NCI-H2107 treated with DMSO at 0.1 percent for 48 hours (cell line): ENCODE results near the gene VIL1.
A peak's percentile ranks its signal among the peaks of the same experiment; 100 is the strongest.

Source experiments
- DNase-seq: peaks from one replicate; lab custom pipeline; 2025; ENCODE audit not compliant: unreplicated experiment; lab: John Stamatoyannopoulos, UW

VIL1 gene

DNA sequence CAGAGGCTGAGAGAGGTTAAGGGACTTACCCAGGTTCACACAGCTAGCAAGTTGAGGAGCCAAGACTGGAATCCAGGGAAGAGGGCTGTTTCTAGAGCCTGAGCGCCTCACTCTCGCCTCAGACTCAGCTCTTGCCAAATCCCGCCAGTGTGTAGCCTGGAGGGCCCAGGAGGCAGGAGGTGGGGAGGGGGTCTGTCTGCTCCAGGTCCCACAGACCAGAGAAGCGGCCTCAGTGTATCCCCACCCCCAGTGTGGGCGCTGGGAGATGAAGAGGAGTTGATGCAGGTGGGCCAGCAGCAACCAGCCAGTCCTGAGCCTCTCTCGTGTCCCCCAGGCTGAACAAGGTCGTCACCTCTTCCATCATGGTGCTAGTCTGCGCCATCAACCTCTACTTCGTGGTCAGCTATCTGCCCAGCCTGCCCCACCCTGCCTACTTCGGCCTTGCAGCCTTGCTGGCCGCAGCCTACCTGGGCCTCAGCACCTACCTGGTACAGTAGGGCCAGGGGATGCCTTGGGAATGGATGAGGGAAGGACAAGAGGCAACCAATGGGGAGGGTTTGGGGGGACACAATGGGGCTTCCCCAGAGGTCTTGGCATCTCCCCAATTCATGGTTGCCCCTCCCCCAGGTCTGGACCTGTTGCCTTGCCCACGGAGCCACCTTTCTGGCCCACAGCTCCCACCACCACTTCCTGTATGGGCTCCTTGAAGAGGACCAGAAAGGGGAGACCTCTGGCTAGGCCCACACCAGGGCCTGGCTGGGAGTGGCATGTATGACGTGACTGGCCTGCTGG lies 24.4 kb upstream of the VIL1 start:
- no peak for DNase-seq

- no peak for DNase-seq
Measured at GRCh38 chr2:218395090-218395444, 23.9 kb upstream of the VIL1 start.

- no peak for DNase-seq
Measured at GRCh38 chr2:218395456-218395825, 23.5 kb upstream of the VIL1 start.

- DNase-seq, result peak; percentile 53
Measured at GRCh38 chr2:218395826-218396687, 22.9 kb upstream of the VIL1 start.

DNA sequence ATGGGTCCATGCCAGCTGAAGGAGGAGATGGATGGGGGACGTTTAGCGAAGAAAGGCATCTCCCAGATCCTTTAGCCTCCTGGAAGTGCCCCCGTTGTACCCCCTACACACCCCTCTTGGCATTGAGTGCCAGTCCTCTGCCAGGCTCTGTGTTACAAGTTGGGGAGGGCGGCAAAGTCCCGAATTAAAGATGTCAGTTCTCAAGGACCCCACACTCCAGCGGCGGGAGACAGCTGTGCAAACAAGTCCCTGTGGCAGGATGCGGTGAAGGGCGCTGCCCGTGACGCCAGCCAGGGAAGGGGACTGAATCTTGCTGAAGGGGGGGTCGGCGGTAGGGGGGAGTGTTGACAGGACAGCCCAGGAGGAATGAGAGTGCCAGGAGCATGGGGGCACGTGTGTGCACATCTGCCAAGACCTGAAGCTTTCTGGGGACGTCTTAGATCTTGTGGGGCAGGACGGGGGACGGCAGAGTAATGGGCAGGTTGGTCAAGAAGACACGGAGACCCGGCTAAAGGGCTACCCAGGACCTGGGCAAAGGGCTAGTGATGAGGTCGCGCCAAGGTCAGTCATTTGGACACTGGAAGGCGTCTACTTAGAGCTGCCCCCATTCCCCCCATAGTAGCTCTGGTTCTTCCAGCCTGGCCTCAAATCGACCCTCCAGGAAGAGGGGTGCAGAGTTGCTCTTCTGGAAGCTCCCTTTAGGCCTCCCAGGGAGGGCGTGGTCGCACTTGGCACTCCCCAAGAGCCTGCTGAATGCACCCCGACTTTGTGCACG lies 22.0 kb upstream of the VIL1 start:
- DNase-seq, result peak; percentile 42

DNA sequence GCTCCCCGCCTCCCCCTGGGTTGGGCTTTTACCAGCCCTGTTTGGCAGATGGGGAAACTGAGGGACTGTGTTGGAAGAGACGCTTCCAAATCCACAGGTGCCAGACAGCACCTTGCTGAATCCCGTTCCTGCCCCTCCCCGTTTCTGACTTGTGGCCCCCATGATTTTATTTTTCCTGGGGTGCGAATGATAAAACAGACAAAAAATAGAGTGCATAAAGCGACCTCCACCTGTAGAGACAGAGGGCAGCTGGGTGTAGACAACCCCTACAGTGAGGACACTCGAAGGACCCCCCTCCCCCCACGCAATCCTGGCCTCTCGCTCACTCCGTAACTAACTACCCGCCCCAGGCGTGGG lies 21.5 kb upstream of the VIL1 start:
- DNase-seq, result no peak

DNA sequence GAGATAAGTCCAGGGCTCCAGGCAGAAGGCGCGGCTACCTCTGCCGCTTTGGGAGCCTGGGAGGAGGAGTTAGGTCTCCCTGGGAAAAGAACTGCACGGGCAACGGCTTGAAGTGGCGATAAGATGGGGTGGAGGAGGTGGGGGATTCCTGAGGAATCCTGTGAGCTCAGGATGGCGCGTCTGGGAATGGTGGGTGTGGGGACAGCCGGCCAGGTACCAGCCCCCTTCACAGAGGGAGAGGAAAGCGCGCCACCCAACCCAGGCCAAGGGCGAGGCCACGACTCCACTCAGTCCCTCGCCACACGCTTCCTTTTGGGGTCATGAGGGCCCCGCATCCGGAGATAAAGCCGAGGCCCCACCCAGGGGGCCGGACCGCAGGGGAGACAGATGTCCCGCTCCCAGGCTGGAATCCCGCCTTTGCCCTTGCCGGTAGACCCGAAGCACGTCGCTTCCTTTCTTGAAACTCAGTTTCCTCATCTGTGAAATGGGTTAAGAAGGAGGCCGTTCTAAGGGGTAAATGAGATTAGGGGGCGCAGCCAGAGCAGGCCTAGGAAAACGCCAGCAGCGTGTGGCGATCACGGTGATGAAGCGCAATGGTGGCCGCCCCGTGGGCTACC lies 21.0 kb upstream of the VIL1 start:
- no peak for DNase-seq

DNA sequence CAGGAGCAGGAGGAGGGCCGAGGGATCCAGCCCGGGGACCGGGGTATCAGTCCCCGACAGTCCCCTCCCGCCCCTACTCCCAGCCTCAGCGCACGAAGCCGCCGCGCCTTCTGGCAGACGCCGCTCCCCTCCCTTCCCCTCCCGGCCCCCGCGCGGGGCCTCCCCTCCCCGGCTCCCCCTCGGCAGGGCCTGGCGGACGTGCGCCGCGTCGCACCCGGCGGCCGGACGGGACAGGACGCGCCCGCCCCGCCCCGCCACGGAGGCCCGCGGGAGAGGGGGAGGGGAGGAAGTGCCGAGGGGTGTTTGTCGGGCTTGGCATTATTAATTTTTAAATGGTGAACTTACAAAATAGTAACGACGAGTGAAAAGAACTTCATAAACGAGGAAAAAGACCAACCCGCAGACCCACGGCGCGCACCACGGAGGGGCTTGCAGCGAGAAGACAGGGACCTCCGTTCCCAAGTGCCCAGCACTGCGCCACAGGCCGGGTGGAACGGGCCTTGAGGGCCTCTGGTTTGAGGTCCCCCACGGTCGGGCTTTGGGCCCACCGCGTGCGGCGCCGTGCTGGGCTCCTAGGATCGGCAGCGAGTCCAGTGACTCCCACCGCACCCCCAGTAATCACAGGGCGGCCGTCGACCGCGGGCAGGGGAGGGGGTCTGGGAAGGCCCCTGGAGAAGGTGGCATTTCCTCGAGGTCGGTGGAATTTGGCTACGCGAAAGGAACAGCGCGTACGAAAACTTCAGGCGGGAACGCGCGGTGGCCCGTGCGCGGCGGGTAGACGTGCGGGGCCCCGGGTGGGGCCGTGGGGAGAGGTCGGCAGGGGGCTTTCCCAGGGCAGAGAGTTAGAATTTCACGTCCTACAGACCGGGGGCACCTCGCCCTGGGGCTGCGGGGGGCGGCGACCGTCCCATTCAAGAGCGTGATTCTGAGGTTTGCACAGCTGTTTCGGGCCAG lies 20.2 kb upstream of the VIL1 start:
- no peak for DNase-seq

DNA sequence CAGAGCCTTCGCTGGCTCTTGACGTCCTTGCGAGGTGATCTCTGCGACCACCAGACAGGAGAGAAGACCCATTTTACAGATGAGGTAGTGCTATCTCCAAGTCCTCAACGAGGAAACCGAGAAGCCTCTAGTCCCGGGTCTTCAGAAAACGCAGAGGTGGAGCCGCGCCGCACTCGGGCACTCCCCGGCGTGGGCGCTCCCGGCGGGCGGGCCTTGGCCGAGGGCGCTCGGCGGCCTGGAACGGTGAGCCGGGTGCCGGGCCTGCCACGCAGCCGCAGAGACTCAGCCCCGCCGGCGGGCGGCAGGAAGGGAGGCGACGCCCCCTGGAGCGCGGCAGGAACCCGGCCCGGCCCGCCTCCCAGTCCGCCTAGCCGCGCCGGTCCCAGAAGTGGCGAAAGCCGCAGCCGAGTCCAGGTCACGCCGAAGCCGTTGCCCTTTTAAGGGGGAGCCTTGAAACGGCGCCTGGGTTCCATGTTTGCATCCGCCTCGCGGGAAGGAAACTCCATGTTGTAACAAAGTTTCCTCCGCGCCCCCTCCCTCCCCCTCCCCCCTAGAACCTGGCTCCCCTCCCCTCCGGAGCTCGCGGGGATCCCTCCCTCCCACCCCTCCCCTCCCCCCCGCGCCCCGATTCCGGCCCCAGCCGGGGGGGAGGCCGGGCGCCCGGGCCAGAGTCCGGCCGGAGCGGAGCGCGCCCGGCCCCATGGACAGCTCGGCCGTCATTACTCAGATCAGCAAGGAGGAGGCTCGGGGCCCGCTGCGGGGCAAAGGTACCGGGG lies 19.3 kb upstream of the VIL1 start, which contains the start of gene CTDSP1:
Gene CTDSP1 (plus strand): TSS at position 478 of the 776 bp plus-strand sequence. CDS start 223 bp downstream, at position 701.
- DNase-seq, result peak; percentile 69

- no peak for DNase-seq
Measured at GRCh38 chr2:218400167-218400929, 18.6 kb upstream of the VIL1 start.

GRCh38 chr2:218400930-218401881 lies 17.7 kb upstream of the VIL1 start:
- no peak for DNase-seq

DNA sequence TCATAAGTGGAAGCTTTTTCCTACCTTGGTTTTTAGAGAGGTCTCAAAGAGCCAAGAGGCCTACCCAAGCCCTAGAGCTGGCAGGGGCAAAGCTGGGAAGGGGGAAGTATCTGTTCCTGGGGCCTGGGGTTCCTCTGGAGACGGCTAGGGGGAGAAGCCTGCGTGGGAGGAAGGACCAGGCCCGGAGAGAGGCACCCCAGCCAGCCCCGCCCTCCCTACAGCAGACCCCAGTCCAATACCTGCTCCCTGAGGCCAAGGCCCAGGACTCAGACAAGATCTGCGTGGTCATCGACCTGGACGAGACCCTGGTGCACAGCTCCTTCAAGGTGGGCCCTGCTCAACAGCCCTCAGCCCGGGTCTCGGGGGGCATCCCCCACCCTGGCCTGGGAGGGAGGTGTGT lies 17.0 kb upstream of the VIL1 start:
- DNase-seq, result no peak

GRCh38 chr2:218402491-218402901 lies 16.4 kb upstream of the VIL1 start:
- no peak for DNase-seq

- no peak for DNase-seq
Measured at GRCh38 chr2:218402911-218403411, 16.0 kb upstream of the VIL1 start.

DNA sequence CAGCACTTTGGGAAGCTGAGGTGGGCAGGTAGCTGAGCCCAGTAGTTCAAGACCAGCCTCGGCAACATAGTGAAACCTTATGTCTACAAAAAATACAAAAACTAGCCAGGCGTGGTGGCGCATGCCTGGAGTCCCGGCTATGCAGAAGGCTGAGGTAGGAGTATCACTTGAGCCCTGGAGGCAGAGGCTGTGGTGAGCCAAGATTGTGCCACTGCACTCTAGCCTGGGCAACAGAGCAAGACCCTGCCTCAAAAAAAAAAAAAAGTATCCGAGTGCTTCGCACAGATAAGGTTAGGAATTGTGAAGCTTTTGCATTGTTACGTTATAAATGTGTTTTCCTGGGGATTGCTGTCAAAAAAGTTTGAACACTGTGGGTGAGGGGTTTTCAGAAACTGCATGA lies 15.1 kb upstream of the VIL1 start:
- no peak for DNase-seq

DNA sequence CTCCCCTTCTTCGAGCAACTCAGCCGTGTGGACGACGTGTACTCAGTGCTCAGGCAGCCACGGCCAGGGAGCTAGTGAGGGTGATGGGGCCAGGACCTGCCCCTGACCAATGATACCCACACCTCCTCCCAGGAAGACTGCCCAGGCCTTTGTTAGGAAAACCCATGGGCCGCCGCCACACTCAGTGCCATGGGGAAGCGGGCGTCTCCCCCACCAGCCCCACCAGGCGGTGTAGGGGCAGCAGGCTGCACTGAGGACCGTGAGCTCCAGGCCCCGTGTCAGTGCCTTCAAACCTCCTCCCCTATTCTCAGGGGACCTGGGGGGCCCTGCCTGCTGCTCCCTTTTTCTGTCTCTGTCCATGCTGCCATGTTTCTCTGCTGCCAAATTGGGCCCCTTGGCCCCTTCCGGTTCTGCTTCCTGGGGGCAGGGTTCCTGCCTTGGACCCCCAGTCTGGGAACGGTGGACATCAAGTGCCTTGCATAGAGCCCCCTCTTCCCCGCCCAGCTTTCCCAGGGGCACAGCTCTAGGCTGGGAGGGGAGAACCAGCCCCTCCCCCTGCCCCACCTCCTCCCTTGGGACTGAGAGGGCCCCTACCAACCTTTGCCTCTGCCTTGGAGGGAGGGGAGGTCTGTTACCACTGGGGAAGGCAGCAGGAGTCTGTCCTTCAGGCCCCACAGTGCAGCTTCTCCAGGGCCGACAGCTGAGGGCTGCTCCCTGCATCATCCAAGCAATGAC lies 14.4 kb upstream of the VIL1 start:
- no peak for DNase-seq
